GM21825 (cell line): ENCODE measurements around the gene LRAT.
"Not testable (repeated sequence)": the region's sequence is repeated elsewhere in the genome, so short reads cannot be mapped to it uniquely, and the experiment has no call there.

Experiments
- ATAC-seq: cut with Tn5 transposase; IDR thresholded peaks from one replicate; pipeline ENCODE4 v1.9.1; 2021; ENCODE audit warnings: mild to moderate bottlenecking, moderate library complexity; ENCODE audit not compliant: unreplicated experiment

The LRAT gene

DNA sequence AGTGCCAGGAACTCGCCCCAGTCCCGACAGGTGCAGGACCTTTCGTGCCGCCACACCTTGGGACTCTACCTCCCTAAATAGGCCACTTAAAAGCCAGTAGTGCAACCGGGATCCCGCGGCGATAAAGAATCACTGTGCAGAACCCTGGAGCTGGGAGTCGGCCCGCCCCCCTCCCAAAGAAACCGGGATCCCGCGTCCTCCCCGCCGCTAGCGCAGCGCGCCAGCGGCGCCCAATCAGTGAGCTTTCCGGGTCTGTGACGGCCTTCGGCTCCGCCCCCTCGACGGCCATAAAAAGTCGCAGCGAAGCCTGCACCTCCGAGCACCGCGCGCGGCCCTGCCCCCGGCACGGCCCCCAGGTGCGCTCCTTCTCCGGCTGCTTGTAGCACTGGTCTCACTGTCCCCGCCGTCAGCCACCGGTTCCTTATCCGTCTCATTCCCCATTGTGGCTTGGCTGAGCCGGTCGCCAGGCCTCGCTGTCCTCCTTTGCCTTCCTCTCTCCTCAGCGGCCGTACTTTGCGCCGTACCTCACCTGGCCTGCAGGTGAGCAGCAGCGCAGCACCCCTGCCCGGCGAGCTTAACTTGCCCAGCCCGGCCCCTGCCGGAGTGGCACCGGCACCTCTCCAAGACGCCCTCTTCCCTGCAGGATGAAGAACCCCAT lies at the start of gene LRAT:
LRAT (plus strand) TSS at position 318 of the 658 bp plus-strand sequence; CDS start at position 645, 327 bp downstream.
- ATAC-seq: no peak

DNA sequence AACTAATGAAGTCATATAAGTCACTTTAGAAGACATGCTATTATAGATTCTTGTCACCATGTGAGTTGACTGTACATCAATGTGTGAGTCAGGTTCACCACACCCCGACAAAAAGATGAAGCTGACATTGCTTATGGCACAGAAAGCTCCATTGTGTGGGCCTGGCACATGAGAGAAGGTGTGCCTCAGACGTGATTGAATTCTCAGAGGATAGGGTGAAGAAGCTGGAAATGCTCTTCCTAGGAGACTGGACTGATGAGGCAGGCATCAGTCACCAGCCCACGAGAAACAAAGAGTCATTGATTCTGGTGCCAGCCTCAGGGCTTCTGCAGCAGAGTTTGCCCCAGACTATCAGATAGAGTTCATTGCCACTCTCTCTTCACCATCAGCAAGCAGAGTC lies 35.9 kb upstream of the LRAT start:
- ATAC-seq: no peak

DNA sequence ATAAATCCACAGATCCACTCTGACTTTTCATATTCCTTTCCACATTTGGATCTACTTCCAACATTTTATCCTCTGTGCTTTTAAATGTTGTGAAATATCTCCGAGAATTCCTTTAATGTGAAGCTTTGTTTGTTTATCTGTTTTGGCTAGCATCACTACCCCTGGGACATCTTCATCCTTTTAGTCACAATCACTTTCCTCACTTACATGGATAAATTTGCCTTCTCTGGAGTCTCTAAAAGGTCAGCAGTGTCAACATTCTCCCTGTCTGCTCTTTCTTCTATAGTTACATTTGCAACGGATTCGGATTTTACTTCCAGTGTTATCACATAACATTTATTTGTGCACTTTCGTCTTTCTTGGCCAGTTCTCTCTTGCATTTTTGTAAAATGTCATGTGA lies 34.2 kb upstream of the LRAT start:
- ATAC-seq: no peak

DNA sequence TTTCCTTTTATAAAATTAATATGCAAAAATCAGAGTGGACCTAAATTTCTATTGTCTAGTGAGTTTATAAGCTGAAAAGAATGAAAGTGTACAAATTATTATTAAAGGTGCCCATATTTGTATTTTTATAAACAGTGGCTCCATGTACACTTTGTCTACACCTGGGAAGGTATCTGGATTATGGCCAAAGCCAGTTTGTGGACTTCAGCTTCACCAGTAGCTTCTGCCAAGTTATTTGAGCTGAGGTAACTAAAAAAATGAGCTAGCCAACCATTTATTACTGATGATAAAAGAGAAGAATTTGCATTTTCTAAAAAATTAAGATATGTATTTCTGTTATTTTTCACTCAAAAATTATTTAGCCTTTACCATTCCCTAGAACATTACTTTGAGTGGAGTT lies 32.3 kb upstream of the LRAT start:
- ATAC-seq: no peak

DNA sequence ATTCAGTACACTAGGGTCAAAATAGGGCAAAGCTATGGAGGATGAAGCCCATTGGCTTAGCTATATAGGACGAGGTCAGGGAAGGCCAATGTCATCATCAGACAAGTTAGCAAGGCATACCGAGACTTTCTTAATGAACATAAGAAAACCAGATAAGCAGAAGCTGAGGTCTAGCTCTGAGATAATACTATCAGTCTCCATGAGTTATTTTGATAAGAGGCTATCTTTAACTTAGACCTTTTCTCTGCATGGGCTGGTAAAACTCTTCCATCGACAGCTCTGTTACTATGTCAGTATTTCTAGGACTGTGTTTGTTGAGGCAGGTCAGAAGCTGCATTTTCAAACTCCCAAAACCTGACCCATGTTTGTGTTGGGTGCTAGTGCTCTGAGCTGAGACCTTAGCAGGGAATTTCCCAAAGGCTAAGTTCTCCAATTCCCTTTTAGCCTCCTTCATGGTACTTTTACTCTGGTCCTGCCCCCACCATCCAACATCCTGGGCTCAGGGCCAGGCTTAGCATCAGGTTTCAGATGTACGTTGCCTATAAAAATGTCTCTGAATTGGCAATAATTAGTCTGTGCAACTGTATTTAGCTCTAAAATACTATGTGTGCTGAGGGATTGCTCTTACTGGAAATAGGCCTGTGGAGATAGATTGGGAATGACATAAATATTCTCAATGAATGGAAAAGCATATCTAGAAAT lies 29.3 kb upstream of the LRAT start:
- ATAC-seq: no peak

DNA sequence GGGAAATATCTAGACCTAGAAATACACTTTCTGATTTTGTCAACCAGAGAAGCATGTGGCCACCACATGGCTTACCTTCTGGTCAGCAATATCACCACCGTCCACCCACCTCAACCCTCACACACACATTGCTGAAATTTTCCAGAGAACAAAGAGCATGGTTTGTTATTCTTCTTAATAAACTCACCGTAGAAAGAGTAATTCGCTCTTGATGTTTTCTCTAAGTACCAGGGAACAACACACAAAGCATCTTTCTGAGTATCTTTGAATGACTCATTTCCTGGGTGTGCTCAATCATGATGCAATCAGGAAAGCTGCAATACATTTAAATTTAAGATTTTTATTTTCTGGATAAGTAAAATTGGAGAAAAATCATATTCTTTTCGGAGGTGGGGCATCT lies 24.7 kb upstream of the LRAT start:
- ATAC-seq: no peak

DNA sequence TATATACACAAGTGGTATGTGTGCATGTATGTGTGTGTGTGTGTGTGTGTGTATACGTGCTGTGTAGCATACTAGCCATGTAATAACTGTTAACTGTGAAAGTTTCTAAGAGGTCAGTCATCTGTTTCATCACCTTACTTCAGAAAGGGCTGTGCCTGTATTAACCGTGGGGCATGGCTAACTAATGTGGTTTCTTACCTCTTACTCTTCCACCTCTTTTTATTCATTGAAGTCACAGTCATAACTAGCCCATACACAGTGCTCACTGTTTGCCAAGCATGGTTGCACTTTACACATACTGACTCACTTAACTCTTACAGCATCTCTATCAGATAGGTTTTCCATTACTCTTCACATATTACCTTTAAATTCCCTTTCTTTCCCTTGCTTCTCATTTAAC lies 23.7 kb upstream of the LRAT start:
- peak; percentile 69 for ATAC-seq

DNA sequence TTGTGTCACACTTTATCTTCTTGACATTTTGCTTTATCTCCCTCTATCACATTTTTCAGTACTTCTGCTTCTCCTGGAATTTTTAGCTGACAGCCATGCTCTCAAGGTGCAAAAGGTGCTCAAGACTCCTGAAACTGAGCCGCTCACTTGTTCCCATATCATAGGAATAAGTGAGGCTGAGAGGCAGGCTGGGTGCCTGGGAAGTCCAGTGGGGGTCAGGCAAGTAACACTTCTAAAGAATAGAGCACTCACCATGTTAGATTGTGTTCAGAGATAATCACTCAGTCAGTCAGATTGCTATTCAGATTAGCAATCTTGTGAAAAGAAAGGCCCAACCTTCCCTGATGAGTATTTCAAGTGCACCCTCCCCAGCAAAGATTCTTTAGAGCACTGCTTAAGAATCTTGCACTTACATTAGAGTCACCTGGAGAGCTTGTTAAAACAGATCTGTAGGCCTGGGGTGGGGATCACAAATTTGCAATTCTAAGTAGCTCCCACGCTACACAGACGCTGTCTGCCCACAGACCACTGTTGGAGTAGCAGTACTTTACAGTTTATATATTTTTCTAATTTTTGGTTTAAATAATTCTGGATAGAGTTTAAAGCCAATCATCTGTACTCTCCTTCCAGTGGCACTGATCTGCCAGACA lies 23.1 kb upstream of the LRAT start:
- no peak for ATAC-seq

DNA sequence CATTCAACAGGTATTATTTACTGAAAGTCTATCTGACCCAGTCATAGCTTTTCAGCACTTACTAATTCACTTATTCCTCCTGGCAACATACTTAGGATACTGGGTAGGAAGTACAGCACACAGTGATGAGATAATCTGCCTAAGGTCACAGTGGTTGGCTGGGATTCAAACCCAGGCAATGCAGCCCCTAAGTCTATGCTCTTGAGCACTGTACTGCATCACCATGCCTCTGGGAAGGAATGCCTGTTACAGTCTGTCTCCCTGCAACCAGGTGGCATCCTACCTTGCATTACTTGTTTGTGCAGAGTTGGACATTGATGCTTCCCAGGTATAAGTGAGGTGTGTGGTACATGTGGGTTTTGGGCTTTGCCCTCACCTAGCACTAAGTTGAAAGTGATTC lies 21.5 kb upstream of the LRAT start:
- no peak for ATAC-seq

DNA sequence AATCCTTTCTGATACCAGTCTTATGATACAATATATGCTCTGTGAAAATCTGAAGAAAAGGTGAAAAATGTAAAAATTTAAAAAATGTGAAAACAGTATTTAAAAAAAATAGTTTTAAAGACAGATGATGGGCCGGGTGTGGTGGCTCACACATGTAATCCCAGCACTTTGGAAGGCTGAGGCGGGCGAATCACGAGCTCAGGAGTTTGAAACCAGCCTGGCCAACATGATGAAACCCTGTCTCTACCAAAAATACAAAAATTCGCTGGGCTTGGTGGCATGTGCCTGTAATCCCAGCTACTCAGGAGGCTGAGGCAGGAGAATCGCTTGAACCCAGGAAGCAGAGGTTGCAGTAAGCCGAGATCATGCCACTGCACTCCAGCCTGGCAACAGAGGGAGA lies 20.2 kb upstream of the LRAT start:
- ATAC-seq: not testable (repeated sequence)

DNA sequence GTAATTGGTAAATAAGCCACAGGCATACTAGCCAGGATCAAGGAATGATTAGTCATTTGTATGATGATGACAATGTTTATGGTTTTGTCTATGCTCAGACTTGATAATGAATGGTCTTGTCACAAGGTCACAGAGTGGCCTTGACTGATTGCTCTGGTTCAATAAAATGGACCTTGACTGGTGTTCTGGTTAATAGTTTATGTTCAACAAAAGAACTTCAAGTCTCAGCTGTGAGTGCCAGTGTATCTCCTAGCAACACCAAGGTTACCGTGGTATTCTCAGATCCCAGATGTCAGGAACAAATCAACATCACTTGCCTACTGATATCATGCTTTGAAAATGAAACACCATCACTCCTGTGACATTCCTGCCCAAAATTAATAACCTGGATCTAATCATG lies 16.3 kb upstream of the LRAT start:
- no peak for ATAC-seq

DNA sequence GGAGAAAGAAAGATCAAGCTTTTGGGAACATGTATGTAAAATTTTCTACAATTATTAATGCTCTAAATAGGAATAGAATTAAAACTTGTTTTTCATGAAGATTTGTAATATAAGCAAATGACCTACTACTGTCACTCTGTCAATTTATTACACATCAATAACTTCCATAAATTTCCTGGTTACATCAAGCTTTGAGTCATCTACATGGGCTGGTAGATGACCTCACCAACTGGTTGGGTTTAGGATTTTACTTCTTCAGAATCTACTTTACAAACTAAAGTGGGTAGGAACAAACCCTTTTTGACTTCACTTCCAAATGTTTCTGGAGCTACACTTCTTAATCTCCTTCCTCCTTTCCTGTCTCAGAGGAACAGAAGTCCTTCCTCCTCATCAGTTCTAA lies 12.0 kb upstream of the LRAT start:
- no peak for ATAC-seq

DNA sequence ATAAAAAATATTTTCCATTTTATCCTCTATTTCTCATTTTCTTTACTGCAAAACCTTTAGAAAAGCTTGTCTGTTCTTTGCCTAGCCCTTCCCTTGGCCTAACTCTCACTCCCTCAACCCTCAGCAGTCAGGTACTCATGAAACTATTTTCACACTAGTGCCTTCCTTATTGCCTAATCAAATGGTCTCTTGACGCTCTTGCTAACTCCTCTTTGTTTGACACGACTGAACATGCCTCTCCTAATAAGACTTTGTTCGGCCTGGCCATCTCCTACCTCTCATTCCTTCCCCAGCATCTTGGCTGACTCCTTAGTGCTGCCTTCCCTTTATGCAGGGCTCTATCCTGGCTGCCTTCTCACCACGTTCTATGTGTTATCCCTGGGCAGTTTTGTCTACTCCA lies 11.1 kb upstream of the LRAT start:
- no peak for ATAC-seq

DNA sequence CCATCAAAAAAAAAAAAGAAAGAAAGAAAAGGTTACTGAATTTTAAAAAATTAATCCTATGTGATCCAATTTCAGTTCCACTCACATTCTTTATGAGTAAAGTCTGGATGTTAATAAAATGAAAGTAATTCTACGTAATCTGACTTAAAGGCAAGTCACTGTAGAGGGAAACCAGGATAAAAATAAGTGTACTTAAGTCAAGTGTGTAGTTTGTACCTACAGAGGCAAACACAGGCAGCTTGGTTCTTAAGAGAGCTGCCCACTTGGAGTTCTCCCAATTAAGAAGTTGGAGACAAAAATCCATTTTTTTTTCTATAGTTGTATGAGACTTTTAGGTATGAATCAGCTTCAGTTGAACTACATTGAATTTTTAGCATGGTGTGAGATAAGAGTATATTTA lies 7.0 kb upstream of the LRAT start:
- ATAC-seq: no peak

DNA sequence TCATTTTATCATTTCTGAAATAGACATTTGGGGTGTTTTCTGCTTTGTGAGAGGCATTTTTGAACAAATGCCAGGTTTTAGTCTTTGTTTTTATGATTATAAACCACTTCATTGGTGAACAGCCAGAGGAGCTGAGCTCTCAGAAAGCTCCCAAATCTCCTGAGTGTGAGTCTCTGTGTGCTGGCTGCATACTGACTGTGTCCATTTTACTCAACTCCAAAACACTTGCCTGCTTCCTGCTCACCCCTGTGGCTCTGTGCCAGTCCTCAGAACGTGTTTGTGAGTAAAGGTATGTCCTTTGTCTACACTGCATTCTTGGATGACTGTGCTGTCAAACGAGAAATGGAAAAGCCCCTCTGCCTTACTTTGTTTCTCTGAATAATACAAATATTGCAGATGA lies 5.4 kb upstream of the LRAT start:
- no peak for ATAC-seq

DNA sequence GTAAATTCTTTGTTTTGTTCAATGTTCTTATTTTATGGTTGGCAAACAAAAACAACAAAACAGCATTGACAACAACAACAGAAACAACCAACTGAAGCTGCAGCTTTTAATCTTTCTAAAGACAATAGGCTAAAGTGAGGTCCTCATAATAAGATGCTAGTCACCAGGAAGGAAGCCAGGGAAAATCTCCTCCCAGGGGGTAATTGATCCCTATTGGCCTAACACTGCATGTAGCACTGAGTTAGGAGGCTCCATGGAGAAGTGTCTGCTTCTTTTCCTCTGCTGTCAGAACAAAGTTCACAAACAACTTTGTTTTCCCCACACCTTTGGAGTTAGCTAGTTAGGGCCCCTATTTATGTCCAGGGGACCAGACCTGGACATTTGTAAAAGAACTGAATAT lies 4.7 kb upstream of the LRAT start:
- no peak for ATAC-seq

DNA sequence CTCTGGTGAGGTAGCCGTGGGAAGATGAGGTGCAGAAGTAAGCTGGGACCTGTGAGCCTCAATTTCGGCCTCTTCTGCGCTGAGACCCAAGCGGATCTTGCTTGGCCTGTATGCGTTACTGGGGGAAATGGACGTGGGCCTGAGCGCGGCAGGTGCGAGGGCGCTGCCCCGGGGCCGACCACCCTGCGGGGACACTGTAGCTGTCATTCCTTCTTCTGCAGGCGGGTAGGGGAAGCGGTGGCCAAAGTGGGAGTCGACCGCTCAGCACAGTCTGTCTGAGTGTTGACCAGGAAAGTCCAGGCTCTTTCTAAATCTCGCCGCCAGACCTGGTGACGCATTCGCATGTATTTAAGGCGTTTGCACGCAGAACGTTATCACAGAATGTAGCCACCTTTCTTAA lies 3.3 kb upstream of the LRAT start:
- no peak for ATAC-seq

DNA sequence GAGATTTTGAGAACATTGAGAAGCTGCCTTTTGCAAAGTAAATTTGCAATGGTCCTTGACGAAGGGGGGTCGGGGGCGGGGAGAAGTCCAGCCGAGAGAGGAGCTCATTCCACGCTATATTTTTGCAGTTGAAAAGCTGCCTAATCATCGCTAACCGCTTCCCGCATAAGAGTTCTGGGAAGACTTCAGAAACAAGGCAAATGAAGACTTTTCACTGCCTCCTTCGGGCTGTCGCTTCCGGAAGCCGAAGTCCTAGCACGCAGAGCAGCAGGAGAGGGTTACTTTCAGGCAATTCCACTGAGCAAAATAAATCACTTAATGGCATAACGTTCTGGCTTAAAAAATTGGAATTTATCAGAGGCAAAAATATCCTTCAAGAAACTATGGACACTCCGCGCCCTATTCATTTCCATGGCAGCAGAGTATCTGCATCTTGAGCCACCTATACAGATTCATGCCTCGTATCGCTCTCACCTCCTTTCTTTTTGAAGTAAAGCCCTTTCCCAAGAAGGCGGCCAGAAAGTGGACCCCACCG lies 2.6 kb upstream of the LRAT start:
- no peak for ATAC-seq

DNA sequence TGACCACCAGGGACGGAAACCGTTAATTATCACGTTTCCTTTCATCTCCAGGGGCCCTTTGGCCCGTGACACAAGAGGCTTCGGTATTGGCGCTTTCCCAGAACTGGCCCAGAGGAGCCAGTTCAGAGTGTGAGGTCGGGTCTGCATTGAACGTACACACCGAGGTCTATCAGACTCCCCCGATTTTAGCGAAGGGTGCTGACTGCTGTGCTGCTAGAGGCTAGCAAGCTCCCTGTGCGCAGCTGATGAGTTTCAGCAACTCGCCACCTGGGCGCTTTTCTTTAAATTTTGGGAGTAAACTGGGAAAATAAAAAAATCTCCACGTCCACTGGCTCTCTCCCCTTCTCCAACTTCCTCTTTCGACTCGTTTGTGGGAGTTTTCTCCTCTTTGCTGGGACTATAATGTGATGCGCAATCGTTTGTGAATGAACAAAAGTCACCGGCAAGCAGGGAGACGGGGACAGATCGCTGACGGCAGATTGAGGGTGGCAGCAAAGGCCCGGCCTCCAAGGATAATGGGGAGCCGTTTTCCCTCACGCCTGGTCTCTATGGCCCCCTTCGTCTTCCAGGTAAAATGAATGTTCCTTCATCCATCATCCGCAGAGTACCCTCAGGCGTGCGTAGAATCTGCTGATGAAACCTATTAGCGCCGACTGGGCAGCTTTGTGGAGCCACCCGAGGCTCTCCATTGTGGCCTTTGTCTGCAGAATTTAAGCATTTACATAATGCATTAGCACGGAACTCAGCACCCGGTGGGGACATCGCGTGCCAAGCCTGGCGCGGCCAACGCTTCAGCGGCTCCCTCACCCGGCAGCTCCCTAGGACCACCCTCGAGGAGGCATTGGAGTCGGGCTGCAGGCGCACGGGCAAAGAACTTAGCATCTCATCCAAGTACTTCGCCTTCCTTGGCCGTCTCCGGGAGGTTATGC lies 1.6 kb upstream of the LRAT start:
- ATAC-seq: no peak

DNA sequence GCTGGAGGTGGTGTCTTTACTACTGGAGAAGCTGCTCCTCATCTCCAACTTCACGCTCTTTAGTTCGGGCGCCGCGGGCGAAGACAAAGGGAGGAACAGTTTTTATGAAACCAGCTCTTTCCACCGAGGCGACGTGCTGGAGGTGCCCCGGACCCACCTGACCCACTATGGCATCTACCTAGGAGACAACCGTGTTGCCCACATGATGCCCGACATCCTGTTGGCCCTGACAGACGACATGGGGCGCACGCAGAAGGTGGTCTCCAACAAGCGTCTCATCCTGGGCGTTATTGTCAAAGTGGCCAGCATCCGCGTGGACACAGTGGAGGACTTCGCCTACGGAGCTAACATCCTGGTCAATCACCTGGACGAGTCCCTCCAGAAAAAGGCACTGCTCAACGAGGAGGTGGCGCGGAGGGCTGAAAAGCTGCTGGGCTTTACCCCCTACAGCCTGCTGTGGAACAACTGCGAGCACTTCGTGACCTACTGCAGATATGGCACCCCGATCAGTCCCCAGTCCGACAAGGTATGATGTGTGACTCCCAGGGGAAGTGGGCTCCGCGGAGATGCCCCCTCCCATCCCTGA lies 634 bp downstream of the LRAT start:
- ATAC-seq: no peak

DNA sequence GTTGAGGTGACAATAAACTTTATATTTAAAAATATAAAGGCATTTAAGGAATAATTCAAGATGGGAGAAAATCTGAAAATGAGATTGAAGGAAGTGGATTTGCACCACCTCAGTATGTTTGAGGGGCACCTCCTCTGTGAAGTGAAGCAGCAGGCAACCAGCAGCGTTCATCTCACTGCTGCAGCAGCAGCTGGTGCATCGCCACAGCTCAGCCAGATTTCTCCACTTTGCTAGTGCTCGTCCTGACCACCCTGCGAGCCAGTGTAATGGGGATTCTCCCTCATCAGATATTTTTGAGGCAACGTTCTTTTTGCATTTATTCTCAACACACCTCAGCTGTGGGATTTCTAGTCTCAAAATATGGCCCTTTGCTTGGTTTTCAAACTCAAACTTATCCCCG lies 13.9 kb downstream of the LRAT start:
- no peak for ATAC-seq
